ENCODE measurements around the gene TRABD2B. TPM values are rescaled to one million over a fixed set of nuclear protein-coding genes. Genes with fewer than 3 reads are reported as not detected.

TRABD2B gene
- total and polyA plus RNA-seq, 8 donors, result 1.6 to 3.8 (median 3.0) TPM

DNA sequence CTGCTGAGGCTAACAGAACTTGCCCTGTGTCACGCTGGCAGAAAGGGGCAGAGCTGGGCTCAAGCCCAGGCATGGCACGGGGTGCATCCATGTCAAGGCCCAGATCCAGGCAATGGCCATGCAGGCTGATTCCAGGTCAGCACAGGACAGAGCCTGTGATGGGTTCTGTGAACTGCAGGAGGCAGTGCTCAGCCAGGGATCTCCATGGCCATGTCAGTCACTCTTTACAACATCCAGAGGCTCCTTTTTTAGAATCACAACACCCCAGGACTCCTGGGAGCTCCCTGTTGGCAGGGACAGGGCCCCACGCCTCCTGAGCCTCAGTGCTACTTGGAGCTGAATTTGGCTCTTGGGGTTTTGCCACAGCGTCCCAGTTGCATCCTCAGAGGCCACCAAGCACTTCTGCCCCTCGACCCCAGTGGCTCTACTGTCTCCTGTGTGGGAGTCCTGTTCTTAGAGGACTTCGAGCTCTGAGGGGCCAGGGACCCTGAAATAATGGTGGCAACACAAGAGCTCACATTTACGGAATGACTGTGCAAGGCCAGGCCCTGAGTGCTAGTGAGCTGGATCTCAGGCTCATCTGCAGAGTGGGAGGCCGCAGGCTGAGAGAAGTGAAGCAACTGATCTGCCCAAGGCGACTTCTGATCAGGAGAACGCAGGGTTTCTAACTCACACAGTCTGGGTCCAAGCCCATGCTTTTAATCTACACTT lies 211.5 kb downstream of the TRABD2B start:
- no peaks in the 10 kb centered on the region for H3K27me3 ChIP-seq
- intact Hi-C loops (cut with DNase I), result no loop called here
- WGBS, 2 donors, result 71 to 74% methylated on average over 10 of the region's 10 CpGs
- H3K36me3 ChIP-seq, result no peaks in the 10 kb centered on the region
- TF ChIP-seq, protein P1, sequence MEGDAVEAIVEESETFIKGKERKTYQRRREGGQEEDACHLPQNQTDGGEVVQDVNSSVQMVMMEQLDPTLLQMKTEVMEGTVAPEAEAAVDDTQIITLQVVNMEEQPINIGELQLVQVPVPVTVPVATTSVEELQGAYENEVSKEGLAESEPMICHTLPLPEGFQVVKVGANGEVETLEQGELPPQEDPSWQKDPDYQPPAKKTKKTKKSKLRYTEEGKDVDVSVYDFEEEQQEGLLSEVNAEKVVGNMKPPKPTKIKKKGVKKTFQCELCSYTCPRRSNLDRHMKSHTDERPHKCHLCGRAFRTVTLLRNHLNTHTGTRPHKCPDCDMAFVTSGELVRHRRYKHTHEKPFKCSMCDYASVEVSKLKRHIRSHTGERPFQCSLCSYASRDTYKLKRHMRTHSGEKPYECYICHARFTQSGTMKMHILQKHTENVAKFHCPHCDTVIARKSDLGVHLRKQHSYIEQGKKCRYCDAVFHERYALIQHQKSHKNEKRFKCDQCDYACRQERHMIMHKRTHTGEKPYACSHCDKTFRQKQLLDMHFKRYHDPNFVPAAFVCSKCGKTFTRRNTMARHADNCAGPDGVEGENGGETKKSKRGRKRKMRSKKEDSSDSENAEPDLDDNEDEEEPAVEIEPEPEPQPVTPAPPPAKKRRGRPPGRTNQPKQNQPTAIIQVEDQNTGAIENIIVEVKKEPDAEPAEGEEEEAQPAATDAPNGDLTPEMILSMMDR (IDR thresholded peaks at IDR 0.05), result no peak
- DNase-seq (no peak), ATAC-seq (peak in 2 of 4 donors; percentile 33 to 41), FAIRE-seq (no peak)
- H3K27ac ChIP-seq, result no peak overlapping the region
- no peaks in the 10 kb centered on the region for H3K9me3 ChIP-seq
- no peaks in the 10 kb centered on the region for H3K4me1 ChIP-seq
- no peak overlapping the region for H3K4me3 ChIP-seq

- TF ChIP-seq, protein P1 (IDR thresholded peaks at IDR 0.05), result no peak
- no peaks in the 10 kb centered on the region for H3K36me3 ChIP-seq
- ATAC-seq (no peak), DNase-seq (no peak), FAIRE-seq (no peak)
- intact Hi-C loops (cut with DNase I), result no loop called here
- no peak overlapping the region for H3K4me3 ChIP-seq
- no peaks in the 10 kb centered on the region for H3K9me3 ChIP-seq
- no peaks in the 10 kb centered on the region for H3K27me3 ChIP-seq
- WGBS, 2 donors, result 71 to 73% methylated on average over 4 of the region's 4 CpGs
- H3K27ac ChIP-seq, result no peak overlapping the region
- no peaks in the 10 kb centered on the region for H3K4me1 ChIP-seq
Observed at GRCh38 chr1:47785118-47785517, 212.1 kb downstream of the TRABD2B start.

- H3K27ac ChIP-seq, result no peak overlapping the region
- FAIRE-seq, result no peak
- TF ChIP-seq, protein P1 (IDR thresholded peaks at IDR 0.05), result no peak
Observed at GRCh38 chr1:47784497-47784822, 212.7 kb downstream of the TRABD2B start.

GRCh38 chr1:47783638-47784496 lies 213.3 kb downstream of the TRABD2B start:
- TF ChIP-seq, protein P1 (IDR thresholded peaks at IDR 0.05), result no peak
- FAIRE-seq (no peak), DNase-seq (no peak), ATAC-seq (no peak)
- intact Hi-C loops (cut with DNase I), result no loop called here
- H3K27me3 ChIP-seq, result no peaks in the 10 kb centered on the region
- 65 to 70% methylated on average over 14 of the region's 14 CpGs for WGBS, 2 donors
- H3K36me3 ChIP-seq, result no peaks in the 10 kb centered on the region
- no peak overlapping the region for H3K27ac ChIP-seq
- H3K4me3 ChIP-seq, result no peak overlapping the region
- H3K4me1 ChIP-seq, result no peaks in the 10 kb centered on the region
- H3K9me3 ChIP-seq, result no peaks in the 10 kb centered on the region

More at GRCh38 chr1:47784497-47784822, 212.7 kb downstream of the TRABD2B start:
- H3K36me3 ChIP-seq, result no peaks in the 10 kb centered on the region
- intact Hi-C loops (cut with DNase I), result no loop called here
- no peak for ATAC-seq
- no peak overlapping the region for H3K4me3 ChIP-seq
- H3K4me1 ChIP-seq, result no peaks in the 10 kb centered on the region
- H3K27me3 ChIP-seq, result no peaks in the 10 kb centered on the region
- no peaks in the 10 kb centered on the region for H3K9me3 ChIP-seq
- WGBS, 2 donors, result 72 to 77% methylated on average over 5 to 6 of the region's 6 CpGs
- no peak for DNase-seq
